AG04450 (cell line): ENCODE data around the gene BNIP1. TPM values are rescaled to one million over a fixed set of nuclear protein-coding genes. Genes with fewer than 3 reads are reported as not detected.
A peak's percentile ranks its signal among the peaks of the same experiment; 100 is the strongest.

Experiments used
- CTCF ChIA-PET: fragments of 300-600, 350-600 bp; formaldehyde crosslinking; extraction: SDS; loops from one replicate; lab custom pipeline; 2022; ENCODE audit warnings: antibody characterized with exemption, inconsistent platforms; lab: Charles Lee
- POLR2A ChIA-PET: fragments of 350-600 bp; formaldehyde crosslinking; extraction: SDS; loops from one replicate; lab custom pipeline; 2021; ENCODE audit warnings: antibody characterized with exemption, inconsistent platforms; lab: Yijun Ruan, JAX
- DNase-seq: peaks from one replicate; pipeline ENCODE4 v3.0.0-alpha.2; 2011; ENCODE audit warnings: low read depth, low spot score
- H3K27ac ChIP-seq: one replicate; pipeline ENCODE4 v1.5.1; 2012; ENCODE audit warnings: low read depth, low read length, control low read depth
- H3K27me3 ChIP-seq: one replicate; pipeline ENCODE4 v1.6.0; 2012; ENCODE audit warnings: low read length; ENCODE audit not compliant: control insufficient read depth, insufficient read depth
- H3K4me3 ChIP-seq: 2 replicates; pipeline ENCODE4 v1.5.1; 2011; ENCODE audit warnings: mild to moderate bottlenecking, low read depth, low read length, control low read depth
- H3K9me3 ChIP-seq: 2 replicates; pipeline ENCODE4 v1.5.1; 2012; ENCODE audit warnings: low read length; ENCODE audit not compliant: control insufficient read depth, insufficient read depth
- CTCF ChIP-seq: IDR thresholded peaks from 2 replicates; pipeline ENCODE4 v1.5.1; 2011; ENCODE audit warnings: low read depth, low read length, control low read depth, inconsistent platforms
- polyA plus RNA-seq: library from polyadenylated mRNA; depleted of rRNA; stranded (reverse); fragments of >200 nt; gene quantifications from 2 replicates; pipeline ENCODE4 v1.2.3, GENCODE V29; 2011

Gene BNIP1
- polyA plus RNA-seq, 1 experiment, result 23.5 TPM

DNA sequence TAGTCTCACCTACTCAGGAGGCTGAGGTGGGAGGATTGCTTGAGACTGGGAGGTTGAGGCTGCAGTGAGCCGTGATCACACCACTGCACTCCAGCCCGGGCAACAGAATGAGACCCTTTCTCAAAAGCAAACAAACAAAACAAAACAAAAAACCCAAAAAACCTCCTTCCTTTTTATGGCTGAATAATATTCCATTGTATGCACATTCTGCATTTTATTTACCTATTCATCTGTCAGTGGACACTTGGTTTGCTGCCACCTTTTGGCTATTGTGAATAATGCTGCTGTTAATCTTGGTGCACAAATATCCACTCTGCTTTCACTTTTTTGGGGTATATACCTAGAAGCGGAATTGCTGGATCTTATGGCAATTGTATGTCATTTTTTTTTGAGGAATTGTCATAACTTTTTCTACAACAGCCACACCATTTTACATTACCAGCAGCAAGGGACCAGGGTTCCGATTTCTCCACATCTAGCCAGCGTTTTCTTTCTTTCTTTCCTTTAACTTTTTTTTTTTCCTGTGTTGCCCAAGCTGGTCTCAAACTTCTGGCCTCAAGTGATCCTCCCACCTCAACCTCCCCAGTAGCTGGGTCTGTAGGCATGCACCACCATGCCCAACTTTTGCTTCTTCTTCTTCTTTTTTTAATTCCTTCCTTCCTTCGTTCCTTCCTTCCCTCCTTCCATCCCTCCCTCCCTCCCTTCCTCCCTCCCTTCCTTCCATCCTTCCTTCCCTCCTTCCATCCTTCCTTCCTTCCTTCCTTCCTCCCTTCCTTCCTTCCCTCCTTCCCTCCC is 60.1 kb downstream of the BNIP1 start:
- H3K4me3 ChIP-seq, result no peak overlapping the region
- no peak for DNase-seq
- peaks cover 24% of the 10 kb centered on the region for H3K27me3 ChIP-seq
- ChIA-PET CTCF (no interaction called here), POLR2A (no interaction called here)
- H3K9me3 ChIP-seq, result peaks cover 9% of the 10 kb centered on the region
- no peak overlapping the region for H3K27ac ChIP-seq
- peak; percentile 62 for TF ChIP-seq CTCF

- DNase-seq, result no peak
- H3K4me3 ChIP-seq, result no peak overlapping the region
- no peak overlapping the region for H3K27ac ChIP-seq
- CTCF ChIA-PET, result no interaction called here
- H3K9me3 ChIP-seq, result no peaks in the 10 kb centered on the region; the same call in 1 of the 2 replicates
- H3K27me3 ChIP-seq, result peaks cover 30% of the 10 kb centered on the region
- POLR2A ChIA-PET, result no interaction called here
- TF ChIP-seq CTCF, result no peak
Observed at GRCh38 chr5:173205916-173206315, 61.6 kb downstream of the BNIP1 start.

DNA sequence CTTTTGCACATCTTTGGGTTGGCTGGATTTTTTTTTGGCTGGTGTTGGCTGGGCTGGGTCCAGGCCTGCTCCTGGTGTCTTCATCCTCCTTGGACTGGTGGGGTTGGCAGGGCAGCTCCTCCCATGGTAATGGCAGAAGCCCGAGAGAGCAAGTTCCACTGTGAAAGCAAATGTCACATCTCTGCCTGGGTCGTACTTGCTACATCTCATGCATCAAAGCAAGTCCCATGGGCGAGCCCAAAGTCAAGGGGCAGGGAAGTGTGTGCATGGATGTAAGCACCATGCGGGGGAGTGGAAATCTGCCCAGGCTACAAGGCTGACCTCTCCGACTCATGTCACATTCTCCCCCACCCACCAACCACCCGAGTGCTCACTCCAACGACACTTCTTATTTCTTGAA is 64.0 kb downstream of the BNIP1 start:
- CTCF ChIA-PET, result no interaction called here
- Histone ChIP-seq H3K27me3 (peaks cover 34% of the 10 kb centered on the region), H3K9me3 (peaks cover 3% of the 10 kb centered on the region; the same call in 1 of the 2 replicates), H3K4me3 (no peak overlapping the region), H3K27ac (no peak overlapping the region)
- POLR2A ChIA-PET, result no interaction called here
- TF ChIP-seq CTCF, result no peak
- DNase-seq, result no peak

- Histone ChIP-seq H3K27ac (no peak overlapping the region), H3K4me3 (no peak overlapping the region), H3K27me3 (peaks cover 39% of the 10 kb centered on the region), H3K9me3 (peaks cover 4% of the 10 kb centered on the region; the same call in 1 of the 2 replicates)
- TF ChIP-seq CTCF, result no peak
- POLR2A ChIA-PET, result no interaction called here
- CTCF ChIA-PET, result no interaction called here
- DNase-seq, result no peak
Observed at GRCh38 chr5:173210877-173211276, 66.5 kb downstream of the BNIP1 start.

DNA sequence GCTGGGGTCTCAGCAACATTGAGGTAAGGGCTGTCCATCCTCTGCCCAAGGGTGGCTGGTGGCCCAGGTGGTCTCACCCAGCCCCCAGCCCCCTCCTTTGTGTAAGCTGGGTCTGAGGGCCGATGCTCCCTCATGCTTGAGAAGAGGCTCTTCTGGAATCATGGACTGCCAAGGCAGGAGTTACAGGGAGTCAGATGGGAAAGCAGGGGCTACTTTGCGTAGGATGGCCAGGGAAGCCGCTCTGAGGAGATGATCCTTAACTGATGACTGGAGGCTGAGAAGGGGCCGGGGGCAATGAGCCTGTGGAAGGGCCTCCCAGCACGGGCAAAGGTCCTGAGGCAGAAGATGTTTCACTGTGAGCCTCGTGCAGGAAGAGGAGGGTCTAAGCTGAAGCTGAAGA is 67.0 kb downstream of the BNIP1 start:
- Histone ChIP-seq H3K27me3 (peaks cover 35% of the 10 kb centered on the region), H3K27ac (no peak overlapping the region), H3K9me3 (peaks cover 4% of the 10 kb centered on the region; the same call in 1 of the 2 replicates), H3K4me3 (no peak overlapping the region)
- no peak for TF ChIP-seq CTCF
- CTCF ChIA-PET, result no interaction called here
- no peak for DNase-seq
- POLR2A ChIA-PET, result no interaction called here
